HepG2 (cell line): ENCODE results near the gene PXYLP1. TPM values are rescaled to one million over a fixed set of nuclear protein-coding genes. Genes with fewer than 3 reads are reported as not detected.
A peak's percentile ranks its signal among the peaks of the same experiment; 100 is the strongest.

Experiments
- CEBPB ChIP-seq: IDR thresholded peaks from 2 replicates; pipeline ENCODE4 v1.6.1; 2011; ENCODE audit warnings: low read depth, low read length, improper control_type of control experiment, borderline replicate concordance
- ELF3 ChIP-seq: IDR thresholded peaks from 2 replicates; pipeline ENCODE4 v1.6.1; 2016; ENCODE audit warnings: missing genetic modification reagents, missing compliant biosample characterization
- FOXK1 ChIP-seq: sonication (generic); formaldehyde crosslinking; IDR thresholded peaks from 2 replicates; pipeline ENCODE4 v1.4.0; 2020; ENCODE audit warnings: low read depth, missing genetic modification reagents, borderline replicate concordance
- FOXP4 ChIP-seq: sonication (generic); formaldehyde crosslinking; IDR thresholded peaks from 2 replicates; pipeline ENCODE4 v1.4.0; 2020; ENCODE audit warnings: missing genetic modification reagents
- MEIS1 ChIP-seq: sonication (generic); formaldehyde crosslinking; IDR thresholded peaks from 2 replicates; pipeline ENCODE4 v1.9.0; 2021; ENCODE audit warnings: mild to moderate bottlenecking, missing genetic modification reagents, moderate library complexity, borderline replicate concordance
- NCOR1 ChIP-seq: fragments of 200-600 bp; sonication (generic); IDR thresholded peaks from 2 replicates; pipeline ENCODE4 v1.7.0; 2017; ENCODE audit warnings: antibody characterized with exemption, low read length, borderline replicate concordance
- NONO ChIP-seq, 2 experiments: fragments of 450-650 bp in 1 of 2; sonication (generic) in 1 of 2; formaldehyde crosslinking in 1 of 2; IDR thresholded peaks in 1 of 2; conservative IDR thresholded peaks in 1 of 2; 2 replicates each; pipeline versions ENCODE4 v1.6.1 to v1.8.0; 2017 to 2022; ENCODE audit warnings: mild to moderate bottlenecking in 1 of 2, missing genetic modification reagents in 1 of 2, moderate library complexity in 1 of 2
- RAD21 ChIP-seq: fragments of 450-650 bp; formaldehyde crosslinking; IDR thresholded peaks from 2 replicates; pipeline ENCODE4 v1.5.0; 2020; ENCODE audit warnings: mild to moderate bottlenecking
- ZBTB14 ChIP-seq: sonication (generic); formaldehyde crosslinking; IDR thresholded peaks from 2 replicates; pipeline ENCODE4 v1.4.0; 2020; ENCODE audit warnings: missing genetic modification reagents
- ZFY ChIP-seq: sonication (generic); formaldehyde crosslinking; IDR thresholded peaks from 2 replicates; pipeline ENCODE4 v1.4.0; 2020; ENCODE audit warnings: missing genetic modification reagents
- ZMYM2 ChIP-seq: sonication (generic); formaldehyde crosslinking; IDR thresholded peaks from 2 replicates; pipeline ENCODE4 v1.8.0; 2022; ENCODE audit warnings: mild to moderate bottlenecking, missing genetic modification reagents
- ZNF230 ChIP-seq: sonication (generic); formaldehyde crosslinking; IDR thresholded peaks from 2 replicates; pipeline ENCODE4 v1.4.0; 2020; ENCODE audit warnings: mild to moderate bottlenecking, missing genetic modification reagents
- ZNF382 ChIP-seq: sonication (generic); formaldehyde crosslinking; IDR thresholded peaks from 2 replicates; pipeline ENCODE4 v1.5.0; 2020; ENCODE audit warnings: missing genetic modification reagents, mild to moderate bottlenecking, borderline replicate concordance
- ZNF574 ChIP-seq: sonication (generic); formaldehyde crosslinking; IDR thresholded peaks from 2 replicates; pipeline ENCODE4 v1.4.0; 2020; ENCODE audit warnings: missing genetic modification reagents
- ZNF800 ChIP-seq: sonication (generic); formaldehyde crosslinking; IDR thresholded peaks from 2 replicates; pipeline ENCODE4 v1.4.0; 2020; ENCODE audit warnings: missing genetic modification reagents
- polyA plus RNA-seq, 8 experiments: library from polyadenylated mRNA; depleted of rRNA in 3 of 8; stranded (reverse) in 7 of 8; unstranded in 1 of 8; fragments of >200 nt; fragmentation: Illumina TruSeq in 4 of 8; extraction: Trizol in 4 of 8; gene quantifications; 2 replicates each; pipeline versions ENCODE4 v1.2.1 to v1.2.3, GENCODE V29; 2011 to 2016; ENCODE audit warnings: low read depth in 4 of 8, missing spikeins in 1 of 8, mixed read lengths in 1 of 8; ENCODE audit not compliant: insufficient read depth in 1 of 8
- total RNA-seq, 5 experiments: library from RNA; depleted of rRNA; stranded (reverse); fragments of >200 nt; fragmentation: Illumina TruSeq; extraction: Trizol; gene quantifications; 2 replicates each; pipeline ENCODE4 v1.2.3, GENCODE V29; 2016; ENCODE audit warnings: low read depth in 1 of 5
- TF ChIP-seq, protein P1 (sequence below): sonication (generic); formaldehyde crosslinking; IDR thresholded peaks from 2 replicates; pipeline ENCODE4 v1.5.0; 2020; ENCODE audit warnings: missing genetic modification reagents, mild to moderate bottlenecking, borderline replicate concordance

The PXYLP1 gene
- total and polyA plus RNA-seq, 2 of the 13 experiments (the other 11 are each of a cell fraction or from before 2014, with no cell fraction given) = 4.9 to 8.1 TPM

GRCh38 chr3:141275973-141276372 is 44.3 kb downstream of the PXYLP1 start (continued):
- TF ChIP-seq, protein P1, sequence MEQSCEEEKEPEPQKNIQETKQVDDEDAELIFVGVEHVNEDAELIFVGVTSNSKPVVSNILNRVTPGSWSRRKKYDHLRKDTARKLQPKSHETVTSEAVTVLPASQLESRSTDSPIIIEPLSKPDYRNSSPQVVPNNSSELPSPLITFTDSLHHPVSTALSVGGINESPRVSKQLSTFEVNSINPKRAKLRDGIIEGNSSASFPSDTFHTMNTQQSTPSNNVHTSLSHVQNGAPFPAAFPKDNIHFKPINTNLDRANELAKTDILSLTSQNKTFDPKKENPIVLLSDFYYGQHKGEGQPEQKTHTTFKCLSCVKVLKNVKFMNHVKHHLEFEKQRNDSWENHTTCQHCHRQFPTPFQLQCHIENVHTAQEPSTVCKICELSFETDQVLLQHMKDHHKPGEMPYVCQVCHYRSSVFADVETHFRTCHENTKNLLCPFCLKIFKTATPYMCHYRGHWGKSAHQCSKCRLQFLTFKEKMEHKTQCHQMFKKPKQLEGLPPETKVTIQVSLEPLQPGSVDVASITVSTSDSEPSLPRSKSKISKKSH = no peak
- TF ChIP-seq ZNF382 (CRISPR knock-in tag) (no peak), ZBTB14 (CRISPR knock-in tag) (no peak), ZNF574 (CRISPR knock-in tag) (peak; percentile 99), CEBPB (peak; percentile 100), NONO (IDR thresholded peaks at IDR 0.05) (no peak), NONO (CRISPR knock-in tag; conservative IDR thresholded peaks at IDR 0.05) (0 out of 2 replicates have a peak, but pooled peaks have one; percentile 42), ZFY (no peak), NCOR1 (peak; percentile 29; the same call in 1 of the 2 replicates), ZNF800 (CRISPR knock-in tag) (no peak), ZNF230 (CRISPR knock-in tag) (no peak), ZMYM2 (CRISPR knock-in tag) (0 out of 2 replicates have a peak, but pooled peaks have one; percentile 31), FOXK1 (peak; percentile 86; the same call in 1 of the 2 replicates), ELF3 (0 out of 2 replicates have a peak, but pooled peaks have one; percentile 28), FOXP4 (CRISPR knock-in tag) (peak; percentile 66), MEIS1 (CRISPR knock-in tag) (no peak), RAD21 (CRISPR knock-in tag) (peak; percentile 8; the same call in 1 of the 2 replicates)
